C4-2B (cell line): Measurements from ENCODE around the gene NAA25.
"Not testable (repeated sequence)": the region's sequence is repeated elsewhere in the genome, so short reads cannot be mapped to it uniquely, and the experiment has no call there.

Experiments used
- H3K27ac ChIP-seq: fragments of 450-650 bp; 2 replicates; pipeline ENCODE4 v1.5.1; 2017
- CTCF ChIP-seq: fragments of 450-650 bp; conservative IDR thresholded peaks from 2 replicates; pipeline ENCODE4 v1.5.1; 2017; ENCODE audit warnings: mild to moderate bottlenecking
- ZFX ChIP-seq: fragments of 450-650 bp; IDR thresholded peaks from 2 replicates; pipeline ENCODE4 v1.6.1; 2017

Gene NAA25

GRCh38 chr12:112087851-112088250 is 20.7 kb downstream of the NAA25 start:
- no peak for TF ChIP-seq ZFX
- no peak for TF ChIP-seq CTCF
- no peak overlapping the region for H3K27ac ChIP-seq

GRCh38 chr12:112087055-112087850 is 21.3 kb downstream of the NAA25 start:
- TF ChIP-seq ZFX (no peak), CTCF (no peak; the same call in 1 of the 2 replicates)
- no peak overlapping the region for H3K27ac ChIP-seq

- TF ChIP-seq CTCF = no peak
- no peak for TF ChIP-seq ZFX
- no peak overlapping the region for H3K27ac ChIP-seq
These were observed 42.0 kb downstream of the NAA25 start for GRCh38 chr12:112066566-112066965.

- no peak overlapping the region for H3K27ac ChIP-seq
- TF ChIP-seq CTCF (no peak), ZFX (no peak)
These were observed 45.3 kb downstream of the NAA25 start for GRCh38 chr12:112063273-112063672.

GRCh38 chr12:112061137-112061536 is 47.4 kb downstream of the NAA25 start:
- no peak overlapping the region for H3K27ac ChIP-seq
- no peak for TF ChIP-seq ZFX
- no peak for TF ChIP-seq CTCF

GRCh38 chr12:112049351-112049750 is 59.2 kb downstream of the NAA25 start:
- TF ChIP-seq CTCF (no peak), ZFX (no peak)
- H3K27ac ChIP-seq = no peak overlapping the region

GRCh38 chr12:112046003-112046402 is 62.6 kb downstream of the NAA25 start:
- no peak for TF ChIP-seq CTCF
- no peak for TF ChIP-seq ZFX

GRCh38 chr12:112036614-112037013 is 72.0 kb downstream of the NAA25 start:
- not testable (repeated sequence) for H3K27ac ChIP-seq

More at GRCh38 chr12:112046003-112046402, 62.6 kb downstream of the NAA25 start:
- H3K27ac ChIP-seq = no peak overlapping the region
